Esophagus muscularis mucosa (tissue), 4 donors: ENCODE results near the gene SYNE1. TPM values are rescaled to one million over a fixed set of nuclear protein-coding genes. Genes with fewer than 3 reads are reported as not detected.
"Not testable (repeated sequence)": the region's sequence is repeated elsewhere in the genome, so short reads cannot be mapped to it uniquely, and the experiment has no call there.

Experiments
- DNase-seq: peaks from one replicate; pipeline ENCODE4 v3.0.0-alpha.2; 2017; ENCODE audit errors: extremely low spot score
- H3K27ac ChIP-seq, 4 donors: fragments of 200-600 bp; sonication (generic); replicated peaks in 1 of 4; 1 replicate in 3 of 4; 2 replicates in 1 of 4; pipeline ENCODE4 v1.5.1; 2016 to 2019; ENCODE audit warnings: mild to moderate bottlenecking in 1 of 4
- H3K27me3 ChIP-seq, 4 donors: fragments of 200-600 bp; sonication (generic); one replicate each; pipeline versions ENCODE4 v1.5.1 to v1.6.0; 2016 to 2019
- H3K36me3 ChIP-seq, 4 donors: fragments of 200-600 bp; sonication (generic); one replicate each; pipeline ENCODE4 v1.5.1; 2016 to 2019
- H3K4me1 ChIP-seq, 4 donors: fragments of 200-600 bp; sonication (generic); one replicate each; pipeline ENCODE4 v1.5.1; 2016 to 2019
- H3K4me3 ChIP-seq, 4 donors: fragments of 200-600 bp; sonication (generic); 1 replicate in 2 of 4; 2 replicates in 2 of 4; pipeline ENCODE4 v1.5.1; 2016 to 2019; ENCODE audit warnings: mild to moderate bottlenecking in 4 of 4, moderate library complexity in 1 of 4
- H3K9me3 ChIP-seq, 4 donors: fragments of 200-600 bp; sonication (generic); 1 replicate in 3 of 4; 2 replicates in 1 of 4; pipeline ENCODE4 v1.5.1; 2016 to 2019
- CTCF ChIP-seq, 3 experiments: fragments of 200-600 bp in 2 of 3; fragments of 450-650 bp in 1 of 3; sonication (generic) in 2 of 3; IDR thresholded peaks; one replicate each; pipeline ENCODE4 v1.5.1; 2017 to 2019; ENCODE audit warnings: antibody characterized with exemption in 3 of 3, mild to moderate bottlenecking in 2 of 3, moderate library complexity in 1 of 3
- EP300 ChIP-seq: sonication (generic); formaldehyde crosslinking; IDR thresholded peaks from one replicate; pipeline ENCODE4 v1.6.1; 2017; ENCODE audit warnings: antibody characterized with exemption
- POLR2A ChIP-seq: fragments of 450-650 bp; IDR thresholded peaks from one replicate; pipeline ENCODE4 v1.6.1; 2017; ENCODE audit warnings: antibody characterized with exemption, moderate library complexity, mild to moderate bottlenecking, low read depth
- POLR2AphosphoS5 ChIP-seq, 2 donors: sonication (generic); formaldehyde crosslinking; IDR thresholded peaks; one replicate each; pipeline ENCODE4 v1.6.1; 2017; ENCODE audit warnings: antibody characterized with exemption in 2 of 2
- WGBS: methylation state at CpG from one replicate; pipeline ENCODE4 v1.1.5; 2018; 5-methylcytosine and 5-hydroxymethylcytosine counted together
- intact Hi-C: fragments of 100-400 bp; cut with DNase I; formaldehyde crosslinking; loops from one replicate; pipeline ENCODE4 v1.15.1; 2023
- total RNA-seq, 4 donors: library from RNA; depleted of rRNA; stranded (reverse); fragments of >200 nt; gene quantifications; one replicate each; pipeline versions ENCODE4 v1.1.0 to v1.2.1, GENCODE V29; 2016

SYNE1 gene
- total RNA-seq, 4 donors from 2014 or later, result 151 to 196 (median 170) TPM

- Histone ChIP-seq H3K27me3 (no peaks in the 10 kb centered on the region), H3K9me3 (no peaks in the 10 kb centered on the region), H3K36me3 (peaks cover 0 to 6% (median 2%) of the 10 kb centered on the region in 4 donors), H3K27ac (no peak overlapping the region), H3K4me3 (no peak overlapping the region), H3K4me1 (peaks cover 0 to 12% (median 6%) of the 10 kb centered on the region in 4 donors)
- intact Hi-C loops, result no loop called here
- DNase-seq, result no peak
- 87% methylated on average over 1 of the region's 1 CpG for WGBS
- TF ChIP-seq POLR2A (no peak), POLR2AphosphoS5 (IDR thresholded peaks at IDR 0.05) (no peak), EP300 (no peak), CTCF (IDR thresholded peaks at IDR 0.05) (no peak)
These were observed 6.3 kb downstream of the SYNE1 start for GRCh38 chr6:152630832-152631231.

- Histone ChIP-seq H3K9me3 (no peaks in the 10 kb centered on the region), H3K4me3 (no peak overlapping the region), H3K27me3 (no peaks in the 10 kb centered on the region), H3K4me1 (no peaks in the 10 kb centered on the region), H3K36me3 (peaks cover 0 to 6% (median 2%) of the 10 kb centered on the region in 4 donors), H3K27ac (no peak overlapping the region)
- 79% methylated on average over 2 of the region's 2 CpGs for WGBS
- no peak for DNase-seq
- intact Hi-C loops, result no loop called here
- TF ChIP-seq POLR2AphosphoS5 (IDR thresholded peaks at IDR 0.05), result no peak
- no peak for TF ChIP-seq CTCF (IDR thresholded peaks at IDR 0.05)
- no peak for TF ChIP-seq POLR2A
- no peak for TF ChIP-seq EP300
These were observed 11.9 kb downstream of the SYNE1 start for GRCh38 chr6:152625213-152625612.

- H3K27ac ChIP-seq, H3K36me3 ChIP-seq, H3K4me3 ChIP-seq, DNase-seq, H3K27me3 ChIP-seq, H3K9me3 ChIP-seq, intact Hi-C loops, H3K4me1 ChIP-seq: not testable (repeated sequence)
- WGBS, result 92% methylated on average over 3 of the region's 3 CpGs
These were observed 22.4 kb downstream of the SYNE1 start for GRCh38 chr6:152614776-152615175.

- no peak overlapping the region for H3K27ac ChIP-seq
- TF ChIP-seq EP300, result no peak
- no peak for TF ChIP-seq POLR2AphosphoS5 (IDR thresholded peaks at IDR 0.05)
- H3K9me3 ChIP-seq, result no peaks in the 10 kb centered on the region
- 83% methylated on average over 8 of the region's 10 CpGs for WGBS
- no peaks in the 10 kb centered on the region for H3K27me3 ChIP-seq
- intact Hi-C loops, result no loop called here
- no peak for DNase-seq
- no peak overlapping the region for H3K4me3 ChIP-seq
- no peaks in the 10 kb centered on the region for H3K36me3 ChIP-seq
- peaks cover 0 to 3% (median 0%) of the 10 kb centered on the region in 4 donors for H3K4me1 ChIP-seq
These were observed 28.0 kb downstream of the SYNE1 start for GRCh38 chr6:152609125-152609670.

GRCh38 chr6:152605941-152606340 lies 31.2 kb downstream of the SYNE1 start:
- intact Hi-C loops, result no loop called here
- H3K4me3 ChIP-seq, result no peak overlapping the region
- no peaks in the 10 kb centered on the region for H3K36me3 ChIP-seq
- 91% methylated on average over 2 of the region's 2 CpGs for WGBS
- TF ChIP-seq POLR2AphosphoS5 (IDR thresholded peaks at IDR 0.05), result no peak
- TF ChIP-seq EP300, result no peak
- TF ChIP-seq CTCF (IDR thresholded peaks at IDR 0.05), result no peak
- TF ChIP-seq POLR2A, result no peak
- DNase-seq, result no peak
- H3K27me3 ChIP-seq, result no peaks in the 10 kb centered on the region
- no peaks in the 10 kb centered on the region for H3K9me3 ChIP-seq
- H3K27ac ChIP-seq, result no peak overlapping the region
- H3K4me1 ChIP-seq, result peaks cover 0 to 3% (median 0%) of the 10 kb centered on the region in 4 donors

- intact Hi-C loops, result no loop called here
- no peak for DNase-seq
- H3K9me3 ChIP-seq, result no peaks in the 10 kb centered on the region
- WGBS, result 78% methylated on average over 1 of the region's 1 CpG
- H3K27me3 ChIP-seq, result no peaks in the 10 kb centered on the region
- peaks cover 0 to 3% (median under 1%) of the 10 kb centered on the region in 4 donors for H3K4me1 ChIP-seq
- H3K36me3 ChIP-seq, result no peaks in the 10 kb centered on the region
- no peak overlapping the region for H3K4me3 ChIP-seq
- no peak for TF ChIP-seq POLR2A
- TF ChIP-seq EP300, result no peak
- no peak for TF ChIP-seq CTCF (IDR thresholded peaks at IDR 0.05)
- TF ChIP-seq POLR2AphosphoS5 (IDR thresholded peaks at IDR 0.05), result no peak
- no peak overlapping the region for H3K27ac ChIP-seq
These were observed 31.8 kb downstream of the SYNE1 start for GRCh38 chr6:152605342-152605741.
